ENCODE measurements around the gene MTERF4.

GRCh38 chr2:241146286-241146685 lies 44.2 kb upstream of the MTERF4 start:
- TF ChIP-seq SNAI2 (CRISPR knock-in tag; IDR thresholded peaks at IDR 0.05) (no peak), OSR1 (CRISPR knock-in tag; IDR thresholded peaks at IDR 0.05) (no peak), ZNF8 (CRISPR knock-in tag; IDR thresholded peaks at IDR 0.05) (no peak), CSDC2 (CRISPR knock-in tag; IDR thresholded peaks at IDR 0.05) (no peak), PPARA (CRISPR knock-in tag; IDR thresholded peaks at IDR 0.05; ENCODE audit: borderline replicate concordance) (no peak), ZFP3 (CRISPR knock-in tag; IDR thresholded peaks at IDR 0.05) (no peak), TOX (CRISPR knock-in tag; IDR thresholded peaks at IDR 0.05; ENCODE audit: borderline replicate concordance) (no peak), TCF4 (CRISPR knock-in tag; IDR thresholded peaks at IDR 0.05; ENCODE audit: borderline replicate concordance) (no peak), RARB (CRISPR knock-in tag; IDR thresholded peaks at IDR 0.05) (no peak)
- TF ChIP-seq, protein P1, sequence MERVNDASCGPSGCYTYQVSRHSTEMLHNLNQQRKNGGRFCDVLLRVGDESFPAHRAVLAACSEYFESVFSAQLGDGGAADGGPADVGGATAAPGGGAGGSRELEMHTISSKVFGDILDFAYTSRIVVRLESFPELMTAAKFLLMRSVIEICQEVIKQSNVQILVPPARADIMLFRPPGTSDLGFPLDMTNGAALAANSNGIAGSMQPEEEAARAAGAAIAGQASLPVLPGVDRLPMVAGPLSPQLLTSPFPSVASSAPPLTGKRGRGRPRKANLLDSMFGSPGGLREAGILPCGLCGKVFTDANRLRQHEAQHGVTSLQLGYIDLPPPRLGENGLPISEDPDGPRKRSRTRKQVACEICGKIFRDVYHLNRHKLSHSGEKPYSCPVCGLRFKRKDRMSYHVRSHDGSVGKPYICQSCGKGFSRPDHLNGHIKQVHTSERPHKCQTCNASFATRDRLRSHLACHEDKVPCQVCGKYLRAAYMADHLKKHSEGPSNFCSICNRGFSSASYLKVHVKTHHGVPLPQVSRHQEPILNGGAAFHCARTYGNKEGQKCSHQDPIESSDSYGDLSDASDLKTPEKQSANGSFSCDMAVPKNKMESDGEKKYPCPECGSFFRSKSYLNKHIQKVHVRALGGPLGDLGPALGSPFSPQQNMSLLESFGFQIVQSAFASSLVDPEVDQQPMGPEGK (CRISPR knock-in tag; IDR thresholded peaks at IDR 0.05; ENCODE audit: borderline replicate concordance) = no peak
- TF ChIP-seq, protein P2, sequence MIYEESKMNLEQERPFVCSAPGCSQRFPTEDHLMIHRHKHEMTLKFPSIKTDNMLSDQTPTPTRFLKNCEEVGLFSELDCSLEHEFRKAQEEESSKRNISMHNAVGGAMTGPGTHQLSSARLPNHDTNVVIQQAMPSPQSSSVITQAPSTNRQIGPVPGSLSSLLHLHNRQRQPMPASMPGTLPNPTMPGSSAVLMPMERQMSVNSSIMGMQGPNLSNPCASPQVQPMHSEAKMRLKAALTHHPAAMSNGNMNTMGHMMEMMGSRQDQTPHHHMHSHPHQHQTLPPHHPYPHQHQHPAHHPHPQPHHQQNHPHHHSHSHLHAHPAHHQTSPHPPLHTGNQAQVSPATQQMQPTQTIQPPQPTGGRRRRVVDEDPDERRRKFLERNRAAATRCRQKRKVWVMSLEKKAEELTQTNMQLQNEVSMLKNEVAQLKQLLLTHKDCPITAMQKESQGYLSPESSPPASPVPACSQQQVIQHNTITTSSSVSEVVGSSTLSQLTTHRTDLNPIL (CRISPR knock-in tag; IDR thresholded peaks at IDR 0.05; ENCODE audit: low read depth) = no peak
